Activated naive CD4-positive, alpha-beta T cell treated with anti-CD3 and anti-CD28 coated beads, Interleukin-2, amount 50 U/mL, for 24 hours (primary cell): ENCODE results near the gene TOB2.
A peak's percentile ranks its signal among the peaks of the same experiment; 100 is the strongest.
"Not testable (repeated sequence)": the region's sequence is repeated elsewhere in the genome, so short reads cannot be mapped to it uniquely, and the experiment has no call there.

Source experiments
- H3K27ac Mint-ChIP-seq: one replicate; pipeline ENCODE4 v1.8.0; 2021; ENCODE audit warnings: mild to moderate bottlenecking, mixed read lengths
- H3K27me3 Mint-ChIP-seq: one replicate; pipeline ENCODE4 v1.8.0; 2021; ENCODE audit warnings: mixed read lengths
- H3K36me3 Mint-ChIP-seq: one replicate; pipeline ENCODE4 v1.8.0; 2021; ENCODE audit warnings: mixed read lengths
- H3K4me1 Mint-ChIP-seq: one replicate; pipeline ENCODE4 v1.8.0; 2021; ENCODE audit warnings: mixed read lengths
- H3K4me3 Mint-ChIP-seq: one replicate; pipeline ENCODE4 v1.8.0; 2021; ENCODE audit warnings: mild to moderate bottlenecking, mixed read lengths
- H3K9me3 Mint-ChIP-seq: one replicate; pipeline ENCODE4 v1.8.0; 2021; ENCODE audit warnings: mixed read lengths

TOB2 gene

DNA sequence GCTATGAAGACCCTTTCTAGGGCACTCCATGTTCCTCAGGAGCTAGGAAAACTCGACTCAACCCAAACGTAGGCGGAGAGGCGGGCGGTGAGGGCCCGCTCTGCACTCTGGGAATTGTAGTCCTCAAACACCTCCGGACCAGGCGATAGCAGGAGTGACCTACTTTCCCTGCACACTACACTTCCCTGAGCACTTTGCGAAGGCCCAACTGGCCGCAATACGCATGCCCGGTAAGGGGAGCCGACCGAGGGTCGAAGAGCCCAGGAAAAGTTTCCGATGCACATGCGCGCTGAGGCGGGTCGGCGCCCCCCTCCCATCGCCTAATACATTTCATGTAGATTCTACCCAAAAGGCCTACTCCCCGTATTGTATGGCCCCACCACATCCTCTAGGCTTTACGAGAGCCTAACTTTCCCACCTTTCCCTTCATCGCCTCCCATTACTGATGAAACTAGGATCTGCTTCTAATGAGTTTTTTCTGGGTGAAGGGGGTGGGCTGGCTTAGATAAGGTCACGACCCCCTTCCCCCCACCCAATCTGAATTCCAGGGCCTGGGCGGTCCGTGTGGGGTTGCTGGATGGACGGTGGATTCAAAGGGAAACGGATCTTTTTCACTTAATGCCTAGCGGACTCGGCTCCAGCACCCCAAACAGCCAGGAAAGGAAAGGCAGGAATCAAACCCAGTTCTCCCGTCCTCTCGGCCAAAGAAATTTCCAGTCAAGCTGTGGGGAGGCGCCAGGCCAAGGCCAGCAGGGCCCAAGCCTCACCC is 2.1 kb downstream of the TOB2 start:
- Mint-ChIP-seq H3K4me3 (peak overlapping the region; percentile 95), H3K36me3 (peaks cover 3% of the 10 kb centered on the region), H3K27me3 (no peaks in the 10 kb centered on the region)

GRCh38 chr22:41442240-41442792 is 4.3 kb downstream of the TOB2 start:
- Mint-ChIP-seq H3K27ac (peak overlapping the region; percentile 35), H3K4me1 (peaks cover 10% of the 10 kb centered on the region), H3K9me3 (no peaks in the 10 kb centered on the region), H3K36me3 (peaks cover 3% of the 10 kb centered on the region), H3K27me3 (no peaks in the 10 kb centered on the region), H3K4me3 (no peak overlapping the region)

More for the DNA sequence above, 2.1 kb downstream of the TOB2 start:
- Mint-ChIP-seq H3K9me3 (no peaks in the 10 kb centered on the region), H3K4me1 (peaks cover 15% of the 10 kb centered on the region), H3K27ac (peak overlapping the region; percentile 89)

GRCh38 chr22:41440511-41440910 is 6.1 kb downstream of the TOB2 start:
- not testable (repeated sequence) for H3K36me3 Mint-ChIP-seq, H3K27me3 Mint-ChIP-seq, H3K27ac Mint-ChIP-seq, H3K4me3 Mint-ChIP-seq, H3K9me3 Mint-ChIP-seq
- H3K4me1 Mint-ChIP-seq, result peaks cover 10% of the 10 kb centered on the region

- Mint-ChIP-seq H3K4me3 (no peak overlapping the region), H3K9me3 (no peaks in the 10 kb centered on the region), H3K4me1 (no peaks in the 10 kb centered on the region), H3K36me3 (peaks cover 3% of the 10 kb centered on the region), H3K27me3 (no peaks in the 10 kb centered on the region), H3K27ac (no peak overlapping the region)
Measured at GRCh38 chr22:41437198-41437597, 9.4 kb downstream of the TOB2 start.

DNA sequence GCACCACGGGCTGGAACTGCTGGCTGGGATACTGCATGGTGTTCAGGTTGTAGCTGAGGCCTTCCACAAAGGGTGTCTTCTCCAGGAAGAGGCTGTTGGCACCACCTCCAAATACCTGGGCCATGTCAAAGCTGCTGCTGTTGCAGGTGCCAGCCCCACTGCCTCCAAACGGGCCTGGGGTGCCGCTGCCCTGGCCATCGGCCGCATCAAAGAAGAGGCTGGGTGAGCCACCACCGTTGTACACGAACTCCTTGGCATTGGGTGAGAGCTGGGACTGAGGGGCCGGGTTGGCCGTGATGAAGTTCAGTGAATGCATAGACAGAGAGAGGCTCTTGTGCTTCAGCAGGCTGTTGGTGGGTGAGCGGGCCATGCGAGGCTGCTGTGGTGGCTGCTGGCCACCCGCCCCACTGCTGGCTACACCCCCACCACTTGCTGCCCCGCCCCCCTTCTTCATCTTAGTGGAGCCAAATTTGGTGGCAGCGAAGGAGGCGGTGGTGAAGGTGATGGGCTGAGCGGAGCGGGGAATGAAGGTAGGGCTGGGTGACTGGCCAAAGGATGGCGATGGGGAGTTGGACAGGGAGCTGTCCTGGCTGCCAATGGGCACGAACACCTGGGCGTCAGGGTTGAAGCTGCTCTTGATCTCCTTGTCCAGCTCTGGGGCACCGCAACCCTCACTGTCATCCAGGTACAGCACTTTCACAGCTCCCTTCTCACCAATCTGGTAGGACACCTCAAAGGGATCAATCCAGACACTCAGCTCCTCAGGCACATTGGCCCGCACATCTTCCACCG is 10.1 kb downstream of the TOB2 start:
- H3K4me3 Mint-ChIP-seq, result no peak overlapping the region
- H3K9me3 Mint-ChIP-seq, result no peaks in the 10 kb centered on the region
- no peaks in the 10 kb centered on the region for H3K4me1 Mint-ChIP-seq
- peaks cover 4% of the 10 kb centered on the region for H3K36me3 Mint-ChIP-seq
- no peaks in the 10 kb centered on the region for H3K27me3 Mint-ChIP-seq
- no peak overlapping the region for H3K27ac Mint-ChIP-seq

- H3K36me3 Mint-ChIP-seq, result peaks cover 9% of the 10 kb centered on the region
- no peaks in the 10 kb centered on the region for H3K9me3 Mint-ChIP-seq
- H3K27me3 Mint-ChIP-seq, result no peaks in the 10 kb centered on the region
- H3K4me3 Mint-ChIP-seq, result no peak overlapping the region
- H3K4me1 Mint-ChIP-seq, result peaks cover 4% of the 10 kb centered on the region
- H3K27ac Mint-ChIP-seq, result no peak overlapping the region
Measured at GRCh38 chr22:41435560-41435959, 11.0 kb downstream of the TOB2 start.

DNA sequence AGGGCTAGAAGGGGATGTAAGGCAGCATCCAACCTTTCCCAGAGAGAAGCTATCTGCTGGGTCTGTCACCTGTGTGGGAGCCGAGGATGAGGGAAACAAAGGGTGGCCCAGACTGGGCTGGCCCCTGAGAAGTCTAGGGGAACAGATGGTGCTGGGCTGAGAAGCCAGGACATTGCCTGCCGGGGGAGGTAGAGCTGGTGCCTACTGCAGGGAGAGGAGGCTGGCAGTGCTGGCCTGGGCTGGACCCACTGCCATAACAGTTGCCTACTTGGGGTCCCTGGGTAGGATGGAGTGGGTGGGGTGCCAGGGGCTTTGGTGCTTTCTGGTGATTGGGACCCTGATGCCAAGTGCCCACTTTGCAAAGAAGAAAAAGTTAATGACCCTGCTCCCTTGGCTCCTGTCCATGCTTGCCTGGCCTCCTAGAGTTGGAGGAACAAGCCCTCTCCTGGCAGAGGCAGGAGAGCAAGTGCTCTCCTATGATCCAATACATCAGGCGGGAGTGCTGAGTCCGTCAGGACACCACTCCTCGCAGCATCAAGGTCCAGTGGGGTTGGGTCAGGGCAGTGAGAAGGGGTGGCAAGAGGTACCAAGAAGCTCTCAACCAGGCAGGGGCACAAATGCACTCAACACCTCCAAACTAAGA is 12.1 kb downstream of the TOB2 start:
- H3K9me3 Mint-ChIP-seq, H3K27me3 Mint-ChIP-seq, H3K4me1 Mint-ChIP-seq, H3K4me3 Mint-ChIP-seq, H3K36me3 Mint-ChIP-seq, H3K27ac Mint-ChIP-seq: not testable (repeated sequence)

DNA sequence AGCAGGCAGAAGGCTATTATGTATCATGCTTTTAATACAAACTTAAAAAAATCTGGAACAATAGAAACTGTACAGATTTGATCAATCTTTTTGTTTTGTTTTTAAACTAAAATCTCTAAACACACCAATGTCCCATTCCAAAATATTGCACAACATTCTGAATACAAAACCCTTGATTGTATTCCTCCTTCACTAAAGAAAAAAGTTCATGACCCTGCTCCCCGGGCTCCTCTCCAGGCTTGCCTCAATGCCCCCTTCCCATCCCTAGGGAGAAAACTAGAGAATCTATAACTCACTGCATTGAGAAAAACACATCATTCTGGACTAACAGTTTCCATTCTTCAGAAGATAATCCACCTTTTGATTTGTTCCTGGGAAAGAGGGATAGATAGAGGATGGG is 13.1 kb downstream of the TOB2 start:
- not testable (repeated sequence) for H3K4me3 Mint-ChIP-seq, H3K36me3 Mint-ChIP-seq, H3K27ac Mint-ChIP-seq

GRCh38 chr22:41431656-41432055 is 14.9 kb downstream of the TOB2 start:
- Mint-ChIP-seq H3K27ac (no peak overlapping the region), H3K4me3 (no peak overlapping the region), H3K4me1 (peaks cover 8% of the 10 kb centered on the region), H3K27me3 (no peaks in the 10 kb centered on the region), H3K36me3 (peaks cover 12% of the 10 kb centered on the region), H3K9me3 (no peaks in the 10 kb centered on the region)

More for the DNA sequence above, 13.1 kb downstream of the TOB2 start:
- H3K4me1 Mint-ChIP-seq, H3K9me3 Mint-ChIP-seq, H3K27me3 Mint-ChIP-seq: not testable (repeated sequence)

- peaks cover 17% of the 10 kb centered on the region for H3K4me1 Mint-ChIP-seq
- H3K27ac Mint-ChIP-seq, result no peak overlapping the region
- peaks cover 12% of the 10 kb centered on the region for H3K36me3 Mint-ChIP-seq
Measured at GRCh38 chr22:41429951-41430332, 16.7 kb downstream of the TOB2 start.

GRCh38 chr22:41429232-41429950 is 17.2 kb downstream of the TOB2 start:
- no peaks in the 10 kb centered on the region for H3K27me3 Mint-ChIP-seq
- H3K9me3 Mint-ChIP-seq, result no peaks in the 10 kb centered on the region
- peaks cover 17% of the 10 kb centered on the region for H3K4me1 Mint-ChIP-seq
- H3K4me3 Mint-ChIP-seq, result no peak overlapping the region
- H3K27ac Mint-ChIP-seq, result no peak overlapping the region
- H3K36me3 Mint-ChIP-seq, result peaks cover 12% of the 10 kb centered on the region

More at GRCh38 chr22:41429951-41430332, 16.7 kb downstream of the TOB2 start:
- Mint-ChIP-seq H3K27me3 (no peaks in the 10 kb centered on the region), H3K4me3 (no peak overlapping the region), H3K9me3 (no peaks in the 10 kb centered on the region)

DNA sequence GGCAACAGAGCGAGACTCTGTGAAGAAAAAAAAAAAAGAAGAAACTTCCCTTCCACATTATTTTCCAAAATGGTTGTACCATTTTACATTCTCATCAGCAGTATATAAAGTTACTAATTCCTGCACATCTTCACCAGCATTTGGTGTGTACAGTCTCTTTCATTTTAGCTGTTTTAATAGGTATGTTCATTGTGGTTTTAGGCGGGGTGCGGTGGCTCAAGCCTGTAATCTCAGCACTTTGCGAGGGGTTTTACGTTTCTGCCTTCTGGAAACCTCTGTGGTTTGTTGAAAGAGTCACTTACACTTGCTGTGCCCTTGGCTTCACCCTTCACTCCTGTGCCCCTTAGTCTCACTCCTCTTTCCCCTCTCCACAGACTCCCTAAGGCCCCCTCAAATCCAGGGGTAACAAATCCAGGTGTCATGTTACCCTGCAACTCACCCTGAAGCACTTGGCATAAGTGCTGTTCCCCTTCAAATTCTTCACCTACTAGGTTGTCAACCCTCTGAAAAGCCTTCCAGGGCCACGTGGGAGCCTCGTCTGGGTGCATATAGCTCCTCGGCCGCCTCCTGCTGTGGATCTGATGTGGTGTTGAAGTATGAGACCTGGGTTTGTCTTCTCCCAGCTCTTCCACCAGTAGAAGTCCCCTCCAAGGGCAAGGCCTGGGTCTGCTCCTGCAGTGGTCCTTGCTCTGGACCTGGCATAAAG is 20.8 kb downstream of the TOB2 start:
- no peaks in the 10 kb centered on the region for H3K27me3 Mint-ChIP-seq
- H3K36me3 Mint-ChIP-seq, result peaks cover 6% of the 10 kb centered on the region
- H3K27ac Mint-ChIP-seq, result peak overlapping the region; percentile 78
- peaks cover 13% of the 10 kb centered on the region for H3K4me1 Mint-ChIP-seq
- H3K9me3 Mint-ChIP-seq, result no peaks in the 10 kb centered on the region
- no peak overlapping the region for H3K4me3 Mint-ChIP-seq

DNA sequence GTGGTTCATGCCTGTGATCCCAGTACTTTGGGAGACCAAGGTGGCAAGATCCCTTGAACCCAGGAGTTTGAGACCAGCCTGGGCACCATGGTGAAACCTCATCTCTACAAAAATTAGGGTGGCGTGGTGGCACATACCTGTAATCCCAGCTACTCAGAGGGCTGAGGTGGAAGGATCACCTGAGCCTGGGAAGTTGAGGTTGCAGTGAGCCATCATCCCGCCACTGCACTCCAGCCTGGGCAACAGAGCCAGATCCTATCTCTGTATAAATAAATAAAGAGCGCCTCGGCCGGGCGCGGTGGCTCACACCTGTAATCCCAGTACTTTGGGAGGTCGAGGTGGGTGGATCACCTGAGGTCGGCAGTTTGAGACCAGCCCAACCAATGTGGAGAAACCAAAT is 27.9 kb downstream of the TOB2 start:
- Mint-ChIP-seq H3K4me1 (peaks cover 19% of the 10 kb centered on the region), H3K36me3 (no peaks in the 10 kb centered on the region), H3K27ac (no peak overlapping the region), H3K9me3 (no peaks in the 10 kb centered on the region), H3K27me3 (no peaks in the 10 kb centered on the region), H3K4me3 (no peak overlapping the region)

DNA sequence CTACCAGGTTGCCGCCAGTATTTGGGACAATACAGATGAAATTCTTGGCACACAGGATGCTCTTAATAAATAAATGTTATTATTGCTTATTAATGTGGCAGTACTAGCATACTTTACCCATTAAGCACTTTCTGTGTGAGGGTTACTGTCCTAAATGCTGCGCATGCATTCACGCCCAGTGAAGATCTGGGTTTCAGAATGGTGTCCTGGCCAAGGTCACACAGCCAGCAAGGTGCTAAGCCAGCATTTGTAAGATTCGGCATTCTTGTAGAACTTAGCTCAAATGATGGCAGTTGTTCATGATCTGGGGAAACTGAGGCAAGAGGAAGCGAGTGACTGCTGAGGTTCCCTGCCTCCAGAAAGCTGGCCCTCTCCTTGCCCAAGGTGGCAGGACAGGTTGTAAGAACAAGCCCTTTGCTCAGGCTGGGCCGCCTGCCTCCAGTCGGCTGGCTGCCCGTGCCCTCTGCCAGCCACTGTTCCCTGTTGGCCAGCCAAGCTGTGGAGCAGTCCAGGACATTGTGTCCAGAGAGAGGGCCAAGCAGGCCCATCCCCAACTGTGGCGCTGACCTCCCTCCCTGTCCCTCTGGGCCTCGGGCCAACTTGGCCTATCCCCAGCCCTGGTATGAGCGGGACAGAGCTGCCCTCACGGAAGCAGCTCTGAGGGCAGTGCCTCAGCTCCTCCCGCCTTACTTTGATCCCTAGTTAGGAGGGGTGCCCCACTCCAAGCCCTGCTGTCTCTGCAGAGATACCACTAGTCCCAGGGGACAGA is 28.8 kb downstream of the TOB2 start:
- peaks cover 19% of the 10 kb centered on the region for H3K4me1 Mint-ChIP-seq
- H3K36me3 Mint-ChIP-seq, result no peaks in the 10 kb centered on the region
- H3K27ac Mint-ChIP-seq, result no peak overlapping the region
- H3K4me3 Mint-ChIP-seq, result no peak overlapping the region
- H3K9me3 Mint-ChIP-seq, result no peaks in the 10 kb centered on the region
- no peaks in the 10 kb centered on the region for H3K27me3 Mint-ChIP-seq
